Calu3 (cell line): ENCODE measurements around the gene FOXF2. TPM values are rescaled to one million over a fixed set of nuclear protein-coding genes. Genes with fewer than 3 reads are reported as not detected.

Source experiments
- Bru-seq: library from RNA; stranded (reverse); fragments of 400-500 nt; gene quantifications from one replicate; lab custom pipeline; 2021; lab: Mats Ljungman, UMichigan
- BruChase-seq, 2 experiments: library from RNA; stranded (reverse); fragments of 400-500 nt; gene quantifications; one replicate each; lab custom pipeline; 2021; lab: Mats Ljungman, UMichigan
- BruUV-seq: library from RNA; stranded (reverse); fragments of 400-500 nt; replicated peaks from 2 replicates; lab custom pipeline; 2021; lab: Mats Ljungman, UMichigan
- CTCF ChIA-PET: fragments of 300-600 bp; sonication (Branson Sonifier 250); formaldehyde crosslinking; loops from one replicate; lab custom pipeline; 2022; ENCODE audit warnings: antibody characterized with exemption; lab: Charles Lee
- DNase-seq: peaks from one replicate; pipeline ENCODE4 v3.0.0; 2022
- H3K27ac Mint-ChIP-seq: one replicate; pipeline ENCODE4 v1.8.0; 2022; ENCODE audit warnings: mixed read lengths; ENCODE audit not compliant: unreplicated experiment
- H3K27me3 Mint-ChIP-seq: one replicate; pipeline ENCODE4 v1.8.0; 2022; ENCODE audit warnings: mixed read lengths; ENCODE audit not compliant: unreplicated experiment
- H3K36me3 Mint-ChIP-seq: one replicate; pipeline ENCODE4 v1.8.0; 2022; ENCODE audit warnings: mild to moderate bottlenecking, moderate library complexity, mixed read lengths; ENCODE audit not compliant: insufficient read depth, unreplicated experiment
- H3K4me1 Mint-ChIP-seq: one replicate; pipeline ENCODE4 v1.8.0; 2022; ENCODE audit warnings: mild to moderate bottlenecking, low read depth, mixed read lengths; ENCODE audit not compliant: unreplicated experiment
- H3K4me3 Mint-ChIP-seq: one replicate; pipeline ENCODE4 v1.8.0; 2022; ENCODE audit warnings: mild to moderate bottlenecking, low read depth, moderate library complexity, mixed read lengths; ENCODE audit not compliant: unreplicated experiment
- H3K9me3 Mint-ChIP-seq: one replicate; pipeline ENCODE4 v1.8.0; 2022; ENCODE audit warnings: low read depth, mixed read lengths; ENCODE audit not compliant: unreplicated experiment
- intact Hi-C: fragments of 100-400 bp; cut with micrococcal nuclease; formaldehyde crosslinking; loops from one replicate; pipeline ENCODE4 v1.10.0; 2022; ENCODE audit not compliant: unreplicated experiment
- long read RNA-seq: library from polyadenylated mRNA; stranded (forward); transcript quantifications from one replicate; pipeline ENCODE4 v2.0.0, GENCODE V29; 2022
- total RNA-seq: library from RNA; stranded (reverse); gene quantifications from 2 replicates; pipeline ENCODE4 v1.2.3, GENCODE V29; 2022
- TF ChIP-seq, protein P1 (sequence below): fragments of 200-600 bp; IDR thresholded peaks from one replicate; pipeline ENCODE4 v1.8.0; 2022; ENCODE audit warnings: antibody characterized with exemption; ENCODE audit not compliant: unreplicated experiment

FOXF2 gene
- total RNA-seq: 0.14 and 0.17 TPM in 2 replicates
- percentile 10 among the genes with signal in this experiment for Bru-seq, nascent RNA
- BruChase-seq, experiment 1, labeled RNA remaining after a 6-hour chase: percentile 16 among the genes with signal in this experiment
- BruChase-seq, experiment 2, labeled RNA remaining after a 2-hour chase: percentile 10 among the genes with signal in this experiment
- long read RNA-seq: 0 reads

DNA sequence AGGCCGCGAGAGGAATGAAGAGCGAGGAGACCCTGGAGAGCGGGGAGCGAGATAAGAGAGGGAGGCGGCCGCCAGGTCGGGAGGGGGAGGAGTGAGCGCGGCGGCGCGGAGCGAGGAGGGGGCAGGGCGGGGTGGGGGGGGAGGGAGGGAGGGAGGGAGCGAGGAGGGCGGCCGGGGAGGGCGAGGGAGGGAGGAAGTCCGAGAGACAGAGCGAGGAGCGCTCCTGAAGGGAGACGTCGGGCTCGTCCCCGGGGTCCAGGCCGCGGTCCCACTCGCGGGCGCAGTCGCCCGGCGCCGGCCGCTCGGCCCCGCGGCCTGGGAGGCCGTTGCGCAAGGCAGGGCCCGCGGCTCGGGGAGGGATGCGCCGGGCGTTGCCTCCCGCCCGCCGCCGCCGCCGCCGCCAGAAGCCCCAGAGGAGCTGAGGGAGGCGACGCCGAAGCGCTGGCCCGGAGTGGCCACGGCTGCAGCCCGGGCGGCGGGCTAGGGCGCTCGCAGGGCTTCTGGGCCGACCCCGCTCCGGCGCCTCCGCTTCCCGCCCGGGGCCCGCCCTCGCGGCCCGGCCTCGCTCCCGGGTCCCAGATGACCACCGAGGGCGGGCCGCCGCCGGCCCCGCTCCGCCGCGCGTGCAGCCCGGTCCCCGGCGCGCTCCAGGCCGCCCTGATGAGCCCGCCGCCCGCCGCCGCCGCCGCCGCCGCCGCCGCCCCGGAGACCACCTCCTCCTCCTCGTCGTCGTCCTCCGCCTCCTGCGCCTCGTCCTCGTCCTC lies at the start of gene FOXF2:
Gene FOXF2, plus strand, starts transcription at position 208 of the 764 bp plus-strand sequence. Its CDS starts 372 bp downstream, at position 580.
- Mint-ChIP-seq H3K27ac (peak within 1 kb of the TSS; percentile 76), H3K4me1 (no peaks in the 10 kb centered on the region), H3K36me3 (peaks cover 6% of the 10 kb centered on the region), H3K9me3 (no peaks in the 10 kb centered on the region), H3K4me3 (peak within 1 kb of the TSS; percentile 67), H3K27me3 (peaks cover 81% of the 10 kb centered on the region)
- CTCF ChIA-PET: no interaction called here
- intact Hi-C loops: loop anchor here (10.0 kb wide), 1 partner anchor 595 kb away; no protein-coding TSS in a partner anchor
- no peak for DNase-seq
- TF ChIP-seq, protein P1, sequence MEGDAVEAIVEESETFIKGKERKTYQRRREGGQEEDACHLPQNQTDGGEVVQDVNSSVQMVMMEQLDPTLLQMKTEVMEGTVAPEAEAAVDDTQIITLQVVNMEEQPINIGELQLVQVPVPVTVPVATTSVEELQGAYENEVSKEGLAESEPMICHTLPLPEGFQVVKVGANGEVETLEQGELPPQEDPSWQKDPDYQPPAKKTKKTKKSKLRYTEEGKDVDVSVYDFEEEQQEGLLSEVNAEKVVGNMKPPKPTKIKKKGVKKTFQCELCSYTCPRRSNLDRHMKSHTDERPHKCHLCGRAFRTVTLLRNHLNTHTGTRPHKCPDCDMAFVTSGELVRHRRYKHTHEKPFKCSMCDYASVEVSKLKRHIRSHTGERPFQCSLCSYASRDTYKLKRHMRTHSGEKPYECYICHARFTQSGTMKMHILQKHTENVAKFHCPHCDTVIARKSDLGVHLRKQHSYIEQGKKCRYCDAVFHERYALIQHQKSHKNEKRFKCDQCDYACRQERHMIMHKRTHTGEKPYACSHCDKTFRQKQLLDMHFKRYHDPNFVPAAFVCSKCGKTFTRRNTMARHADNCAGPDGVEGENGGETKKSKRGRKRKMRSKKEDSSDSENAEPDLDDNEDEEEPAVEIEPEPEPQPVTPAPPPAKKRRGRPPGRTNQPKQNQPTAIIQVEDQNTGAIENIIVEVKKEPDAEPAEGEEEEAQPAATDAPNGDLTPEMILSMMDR: no peak
- no TSS peak for BruUV-seq

DNA sequence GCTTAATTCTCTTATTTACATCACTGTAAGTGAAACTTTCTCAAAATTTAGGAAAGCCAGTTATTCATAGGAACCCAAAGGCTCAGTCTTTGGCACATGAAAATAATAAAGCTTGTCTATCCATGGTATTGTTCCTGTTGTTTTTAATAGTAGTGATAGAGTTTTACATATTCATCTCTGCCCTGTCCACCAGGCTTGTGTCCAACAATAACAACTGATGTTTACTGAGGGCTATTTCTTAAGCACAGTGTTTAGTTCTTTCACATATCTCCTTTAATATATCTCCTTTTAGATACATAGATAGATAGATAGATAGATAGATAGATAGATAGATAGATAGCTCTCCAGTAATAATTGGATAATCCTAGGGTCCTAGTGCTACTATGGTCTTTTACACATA lies 43.3 kb upstream of the FOXF2 start:
- H3K4me3 Mint-ChIP-seq: no peak overlapping the region
- peaks cover 5% of the 10 kb centered on the region for H3K9me3 Mint-ChIP-seq
- CTCF ChIA-PET: interaction anchor here (1.3 kb wide), 1 partner anchor 40 kb away, joined by 3 read pairs; no protein-coding TSS in a partner anchor
- DNase-seq: no peak
- TF ChIP-seq, protein P1: no peak
- no peaks in the 10 kb centered on the region for H3K36me3 Mint-ChIP-seq
- no peaks in the 10 kb centered on the region for H3K4me1 Mint-ChIP-seq
- H3K27ac Mint-ChIP-seq: no peak overlapping the region
- intact Hi-C loops: no loop called here
- BruUV-seq: no TSS peak
- no peaks in the 10 kb centered on the region for H3K27me3 Mint-ChIP-seq

DNA sequence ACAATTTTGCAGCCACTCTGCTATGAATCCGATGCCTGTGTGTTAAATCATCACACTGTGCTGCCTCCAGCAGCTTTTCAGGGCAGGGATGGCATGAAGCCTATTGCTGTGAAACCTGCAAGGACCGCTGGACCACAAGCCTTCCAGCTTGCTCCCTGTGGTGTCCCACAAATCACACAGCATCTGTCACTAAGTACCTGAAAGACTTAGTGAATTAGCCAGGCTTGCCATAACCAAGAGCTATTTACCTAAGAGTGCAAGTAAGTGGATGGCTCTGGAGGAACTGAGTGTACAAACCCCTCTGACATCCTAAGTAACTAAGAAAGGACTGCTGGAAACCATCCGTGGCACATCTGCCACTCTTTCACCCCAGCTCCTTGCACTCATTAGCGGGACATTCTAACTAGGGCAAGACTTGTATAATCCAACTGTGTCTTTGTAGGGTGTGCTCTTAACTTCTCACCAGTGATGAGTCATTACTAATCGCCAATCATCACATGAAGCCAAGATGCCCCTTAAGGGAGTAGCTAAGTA lies 42.8 kb upstream of the FOXF2 start:
- Mint-ChIP-seq H3K27me3 (no peaks in the 10 kb centered on the region), H3K4me3 (no peak overlapping the region), H3K4me1 (no peaks in the 10 kb centered on the region), H3K9me3 (peaks cover 5% of the 10 kb centered on the region), H3K36me3 (no peaks in the 10 kb centered on the region), H3K27ac (no peak overlapping the region)
- intact Hi-C loops: no loop called here
- CTCF ChIA-PET: interaction anchor here (1.3 kb wide), 1 partner anchor 40 kb away, joined by 3 read pairs; no protein-coding TSS in a partner anchor
- TF ChIP-seq, protein P1: no peak
- DNase-seq: no peak
- no TSS peak for BruUV-seq

DNA sequence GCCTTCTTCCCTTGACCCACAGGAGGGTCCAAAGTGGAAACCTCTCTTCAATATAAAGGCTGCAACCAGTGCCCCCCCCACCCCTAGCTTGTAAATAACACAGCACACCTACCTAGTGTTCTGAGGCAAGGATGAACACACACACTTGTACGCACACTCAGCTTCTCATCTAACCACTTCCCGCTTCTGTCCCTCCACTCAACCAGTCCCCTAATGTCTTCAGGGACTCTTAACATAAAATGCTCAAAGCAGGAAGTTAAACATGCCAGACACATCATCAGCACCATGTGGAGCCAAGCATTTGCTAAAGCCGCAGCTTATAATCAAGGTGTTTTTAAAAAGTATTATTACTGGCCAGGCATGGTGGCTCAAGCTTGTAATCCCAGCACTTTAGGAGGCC lies 42.2 kb upstream of the FOXF2 start:
- DNase-seq: no peak
- intact Hi-C loops: no loop called here
- Mint-ChIP-seq H3K27me3 (no peaks in the 10 kb centered on the region), H3K4me1 (no peaks in the 10 kb centered on the region), H3K36me3 (no peaks in the 10 kb centered on the region), H3K4me3 (no peak overlapping the region), H3K27ac (no peak overlapping the region), H3K9me3 (peaks cover 5% of the 10 kb centered on the region)
- BruUV-seq: no TSS peak
- TF ChIP-seq, protein P1: no peak
- CTCF ChIA-PET: no interaction called here
